Stimulated activated naive CD8-positive, alpha-beta T cell treated with anti-CD3 and anti-CD28 coated beads, Interleukin-15, amount 100 ng/mL, for 72 hours (primary cell): ENCODE data around the gene BRMS1.
"Not testable (repeated sequence)": the region's sequence is repeated elsewhere in the genome, so short reads cannot be mapped to it uniquely, and the experiment has no call there.

Experiments used
- ATAC-seq: fragments of 150-1000 bp; cut with Tn5 transposase; 2 replicates; pipeline ENCODE4 v1.10.0; 2021; ENCODE audit warnings: mild to moderate bottlenecking, moderate library complexity
- DNase-seq, 2 donors: peaks; one replicate each; pipeline ENCODE4 v3.0.0; 2021 to 2022
- H3K27ac Mint-ChIP-seq, 2 donors: one replicate each; pipeline ENCODE4 v1.8.0; 2022; ENCODE audit warnings: mild to moderate bottlenecking in 2 of 2, mixed read lengths in 2 of 2, moderate library complexity in 2 of 2
- H3K27me3 Mint-ChIP-seq: one replicate; pipeline ENCODE4 v1.8.0; 2022; ENCODE audit warnings: mixed read lengths
- H3K4me1 Mint-ChIP-seq: one replicate; pipeline ENCODE4 v1.8.0; 2022; ENCODE audit warnings: mild to moderate bottlenecking, mixed read lengths
- H3K4me3 Mint-ChIP-seq, 2 donors: one replicate each; pipeline ENCODE4 v1.8.0; 2022; ENCODE audit warnings: mild to moderate bottlenecking in 2 of 2, mixed read lengths in 2 of 2, moderate library complexity in 1 of 2
- H3K9me3 Mint-ChIP-seq, 2 donors: one replicate each; pipeline ENCODE4 v1.8.0; 2022; ENCODE audit warnings: mixed read lengths in 2 of 2

Gene BRMS1, protein sequence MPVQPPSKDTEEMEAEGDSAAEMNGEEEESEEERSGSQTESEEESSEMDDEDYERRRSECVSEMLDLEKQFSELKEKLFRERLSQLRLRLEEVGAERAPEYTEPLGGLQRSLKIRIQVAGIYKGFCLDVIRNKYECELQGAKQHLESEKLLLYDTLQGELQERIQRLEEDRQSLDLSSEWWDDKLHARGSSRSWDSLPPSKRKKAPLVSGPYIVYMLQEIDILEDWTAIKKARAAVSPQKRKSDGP

DNA sequence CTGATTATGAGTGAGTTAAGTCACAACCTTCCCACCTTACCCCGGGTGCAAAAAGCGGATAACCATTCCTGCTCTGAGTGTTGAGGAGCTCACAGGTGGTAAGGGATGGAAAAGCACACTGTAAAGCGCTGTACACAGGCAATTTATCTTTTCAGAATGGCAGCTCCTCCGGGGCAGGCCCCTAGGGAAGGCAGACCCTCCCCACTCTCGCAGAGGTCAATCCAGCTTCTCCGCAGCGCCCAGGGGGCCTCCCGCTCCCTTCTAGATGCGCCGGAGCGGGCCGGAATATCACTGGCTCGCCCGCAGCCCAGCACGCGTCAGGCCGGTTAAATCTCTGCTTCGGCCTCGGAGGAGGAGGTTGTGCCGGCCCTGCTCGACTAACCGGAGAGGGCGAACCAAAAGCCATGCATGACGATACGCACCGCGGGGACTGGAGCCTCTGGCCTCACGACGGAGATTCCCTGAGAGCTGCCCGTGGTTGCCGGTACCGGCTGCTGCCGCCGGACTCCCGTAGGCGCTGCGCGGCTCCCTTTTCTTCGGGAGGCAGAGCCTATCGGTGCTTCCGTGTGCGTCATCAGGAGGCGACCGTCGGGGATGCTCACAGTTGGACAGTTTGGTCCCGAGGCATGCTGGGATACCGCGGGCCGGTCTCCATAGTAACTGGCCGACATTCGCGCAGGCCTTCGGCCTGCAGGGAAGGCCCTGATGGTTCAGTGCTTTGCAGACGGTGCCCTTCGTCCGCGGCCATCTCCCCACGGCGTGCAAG lies at the start of gene BRMS1:
Gene BRMS1 (minus strand): TSS at position 555 of the 766 bp plus-strand sequence. CDS start 2,870 bp downstream, outside the sequence.
- ATAC-seq = peak; percentile 82
- Mint-ChIP-seq H3K27me3 (no peaks in the 10 kb centered on the region), H3K27ac (peak within 1 kb of the TSS; percentile 95 to 98), H3K4me3 (peak within 1 kb of the TSS; percentile 92 to 99), H3K4me1 (peaks cover 59% of the 10 kb centered on the region), H3K9me3 (no peaks in the 10 kb centered on the region)
- peak; percentile 87 to 93 for DNase-seq

- no peaks in the 10 kb centered on the region for H3K27me3 Mint-ChIP-seq
- DNase-seq (no peak), ATAC-seq (no peak)
- no peaks in the 10 kb centered on the region for H3K9me3 Mint-ChIP-seq
- no peak overlapping the region for H3K27ac Mint-ChIP-seq
- peaks cover 4% of the 10 kb centered on the region for H3K4me1 Mint-ChIP-seq
- no peak overlapping the region for H3K4me3 Mint-ChIP-seq
Measured at GRCh38 chr11:66393954-66394353, 49.0 kb upstream of the BRMS1 start.

- DNase-seq (no peak), ATAC-seq (no peak)
- Mint-ChIP-seq H3K27me3 (no peaks in the 10 kb centered on the region), H3K4me1 (peaks cover 9% of the 10 kb centered on the region), H3K9me3 (no peaks in the 10 kb centered on the region), H3K27ac (no peak overlapping the region), H3K4me3 (no peak overlapping the region)
Measured at GRCh38 chr11:66391322-66391721, 46.4 kb upstream of the BRMS1 start.

GRCh38 chr11:66388780-66389386 lies 44.0 kb upstream of the BRMS1 start:
- peaks cover 14% of the 10 kb centered on the region for H3K4me1 Mint-ChIP-seq
- no peaks in the 10 kb centered on the region for H3K9me3 Mint-ChIP-seq
- no peaks in the 10 kb centered on the region for H3K27me3 Mint-ChIP-seq
- peak; percentile 69 to 73 for DNase-seq
- H3K4me3 Mint-ChIP-seq = no peak overlapping the region
- H3K27ac Mint-ChIP-seq = no peak overlapping the region
- ATAC-seq = peak; percentile 77

GRCh38 chr11:66386171-66387069 lies 41.5 kb upstream of the BRMS1 start:
- Mint-ChIP-seq H3K4me1 (peaks cover 14% of the 10 kb centered on the region), H3K27ac (no peak overlapping the region), H3K4me3 (peak overlapping the region; percentile 14 to 48), H3K27me3 (no peaks in the 10 kb centered on the region), H3K9me3 (no peaks in the 10 kb centered on the region)
- DNase-seq (peak; percentile 76 to 79), ATAC-seq (peak; percentile 67)

DNA sequence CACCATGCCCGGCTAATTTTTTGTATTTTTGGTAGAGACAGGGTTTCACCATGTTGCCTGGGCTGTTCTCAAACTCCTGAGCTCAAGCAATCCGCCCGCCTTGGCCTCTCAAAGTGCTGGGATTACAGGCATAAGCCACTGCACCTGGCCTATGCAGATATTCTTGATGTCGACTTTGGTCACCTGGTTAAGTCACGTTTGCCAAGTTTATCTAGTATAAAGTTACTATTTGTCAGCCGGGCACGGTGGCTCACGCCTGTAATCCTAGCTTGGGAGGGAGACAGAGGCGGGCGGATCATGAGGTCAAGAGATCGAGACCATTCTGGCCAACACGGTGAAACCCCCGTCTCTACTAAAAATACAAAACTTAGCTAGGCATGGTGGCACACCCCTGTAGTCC lies 39.4 kb upstream of the BRMS1 start:
- not testable (repeated sequence) for H3K27ac Mint-ChIP-seq, H3K27me3 Mint-ChIP-seq, H3K9me3 Mint-ChIP-seq, H3K4me3 Mint-ChIP-seq, ATAC-seq, DNase-seq
- peaks cover 18% of the 10 kb centered on the region for H3K4me1 Mint-ChIP-seq

DNA sequence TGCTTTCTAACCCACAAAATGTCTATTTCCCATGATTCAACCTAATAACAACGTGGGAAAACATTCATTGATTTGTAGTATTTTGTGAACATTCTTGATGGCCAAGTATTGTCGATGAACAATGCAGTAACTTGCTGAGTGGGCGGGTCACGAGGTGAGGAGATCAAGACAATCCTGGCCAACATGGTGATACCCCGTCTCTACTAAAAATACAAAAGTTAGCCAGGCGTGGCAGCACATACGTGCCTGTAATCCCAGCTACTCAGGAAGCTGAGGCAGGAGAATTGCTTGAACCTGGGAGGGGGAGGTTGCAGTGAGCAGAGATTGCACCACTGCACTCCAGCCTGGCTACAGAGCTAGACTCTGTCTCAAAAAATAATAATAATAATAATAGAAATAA lies 35.4 kb upstream of the BRMS1 start:
- not testable (repeated sequence) for DNase-seq, H3K27me3 Mint-ChIP-seq, H3K9me3 Mint-ChIP-seq, ATAC-seq, H3K4me1 Mint-ChIP-seq, H3K27ac Mint-ChIP-seq, H3K4me3 Mint-ChIP-seq

- H3K9me3 Mint-ChIP-seq, H3K27me3 Mint-ChIP-seq, H3K4me3 Mint-ChIP-seq, H3K27ac Mint-ChIP-seq, DNase-seq, ATAC-seq: not testable (repeated sequence)
- peaks cover 17% of the 10 kb centered on the region for H3K4me1 Mint-ChIP-seq
Measured at GRCh38 chr11:66373690-66374287, 28.9 kb upstream of the BRMS1 start.

GRCh38 chr11:66373265-66373664 lies 28.4 kb upstream of the BRMS1 start:
- no peaks in the 10 kb centered on the region for H3K27me3 Mint-ChIP-seq
- ATAC-seq (no peak), DNase-seq (no peak)
- peak overlapping the region in 1 of 2 donors; percentile 18 for H3K4me3 Mint-ChIP-seq
- H3K9me3 Mint-ChIP-seq = no peaks in the 10 kb centered on the region
- no peak overlapping the region for H3K27ac Mint-ChIP-seq
- peaks cover 17% of the 10 kb centered on the region for H3K4me1 Mint-ChIP-seq

GRCh38 chr11:66371627-66372415 lies 26.9 kb upstream of the BRMS1 start, which contains the start of gene SLC29A2:
TSS of gene SLC29A2 (minus strand) at chr11:66371760. CDS start at chr11:66371591, 169 bp downstream.
- Mint-ChIP-seq H3K9me3 (no peaks in the 10 kb centered on the region), H3K4me1 (peaks cover 17% of the 10 kb centered on the region), H3K27ac (peak within 1 kb of the TSS; percentile 52 to 77), H3K27me3 (no peaks in the 10 kb centered on the region), H3K4me3 (peak within 1 kb of the TSS; percentile 80 to 88)
- peak; percentile 85 for ATAC-seq
- DNase-seq = peak; percentile 73 to 80

- no peaks in the 10 kb centered on the region for H3K9me3 Mint-ChIP-seq
- peaks cover 17% of the 10 kb centered on the region for H3K4me1 Mint-ChIP-seq
- ATAC-seq (no peak), DNase-seq (no peak)
- H3K27ac Mint-ChIP-seq = no peak overlapping the region
- H3K27me3 Mint-ChIP-seq = no peaks in the 10 kb centered on the region
- H3K4me3 Mint-ChIP-seq = no peak overlapping the region
Measured at GRCh38 chr11:66369073-66369894, 24.4 kb upstream of the BRMS1 start.

DNA sequence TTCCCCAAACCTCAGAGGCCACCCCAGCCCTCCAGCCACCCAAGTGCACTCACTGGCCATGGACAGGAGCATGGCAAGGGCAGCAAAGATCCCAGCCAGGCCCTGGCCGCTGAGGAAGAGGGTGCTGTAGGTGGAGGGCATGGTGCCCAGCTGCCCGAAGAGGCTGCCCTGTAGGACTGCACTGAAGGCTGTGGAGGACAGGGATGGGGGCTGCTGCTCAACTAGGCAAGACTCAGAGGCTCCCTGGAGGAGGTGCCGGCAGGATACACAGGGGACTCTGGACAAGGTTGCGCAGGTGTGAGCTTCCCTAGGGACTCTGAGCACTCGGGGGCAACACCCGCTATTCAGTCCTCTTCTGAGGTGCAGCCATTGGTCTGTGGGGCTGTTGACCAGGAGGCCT lies 23.6 kb upstream of the BRMS1 start:
- H3K4me1 Mint-ChIP-seq = peaks cover 22% of the 10 kb centered on the region
- no peaks in the 10 kb centered on the region for H3K27me3 Mint-ChIP-seq
- no peak overlapping the region for H3K4me3 Mint-ChIP-seq
- H3K27ac Mint-ChIP-seq = no peak overlapping the region
- DNase-seq (no peak), ATAC-seq (no peak)
- H3K9me3 Mint-ChIP-seq = no peaks in the 10 kb centered on the region

- Mint-ChIP-seq H3K4me1 (peaks cover 22% of the 10 kb centered on the region), H3K27me3 (no peaks in the 10 kb centered on the region), H3K27ac (no peak overlapping the region), H3K4me3 (no peak overlapping the region), H3K9me3 (no peaks in the 10 kb centered on the region)
- DNase-seq = no peak
- no peak for ATAC-seq
Measured at GRCh38 chr11:66367561-66368312, 22.8 kb upstream of the BRMS1 start.
